ENCODE results near the gene LRG1.
A peak's percentile ranks its signal among the peaks of the same experiment; 100 is the strongest.

DNA sequence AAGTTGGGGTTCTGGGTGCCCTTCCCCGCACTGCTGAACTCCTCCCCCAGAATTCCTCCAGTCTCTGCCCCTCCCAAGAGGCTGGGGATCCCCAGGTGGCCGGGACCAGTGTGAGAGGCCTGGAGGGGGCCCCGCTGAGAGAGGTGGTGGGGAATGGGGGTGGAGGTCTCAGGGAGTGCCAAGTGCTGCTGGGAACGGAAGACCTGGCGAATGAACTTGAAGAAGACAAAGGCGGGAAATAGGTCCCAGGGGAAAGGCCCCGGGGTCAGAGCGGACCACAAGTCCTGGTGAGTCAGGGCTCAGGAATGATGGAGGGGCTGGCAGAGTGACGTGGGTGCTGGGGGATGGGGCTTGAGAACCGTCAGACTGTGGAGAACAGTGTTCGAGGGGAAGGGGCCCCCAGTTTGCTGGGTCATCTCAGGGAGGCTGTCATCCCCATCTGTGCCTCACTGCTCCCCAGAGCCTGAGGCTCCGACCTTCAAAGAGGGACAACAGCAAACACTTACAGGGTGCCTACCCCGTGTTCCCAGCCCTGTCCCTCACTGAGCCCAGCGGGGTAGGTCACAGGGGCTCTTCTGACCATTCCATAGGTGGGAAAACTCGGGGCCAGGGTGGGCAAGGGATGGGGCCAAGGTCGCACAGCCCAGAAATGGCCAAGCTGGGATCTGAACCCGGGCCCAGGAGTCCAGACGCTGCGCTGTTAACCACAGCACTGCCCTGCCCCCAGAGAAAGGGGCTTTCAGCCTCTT is 35.6 kb upstream of the LRG1 start:
- TF ChIP-seq POLR2AphosphoS5 (IDR thresholded peaks at IDR 0.05) (peak; percentile 40 to 60 (median 50)), POLR2A (IDR thresholded peaks at IDR 0.05) (no peak)
- TF ChIP-seq, protein P1, sequence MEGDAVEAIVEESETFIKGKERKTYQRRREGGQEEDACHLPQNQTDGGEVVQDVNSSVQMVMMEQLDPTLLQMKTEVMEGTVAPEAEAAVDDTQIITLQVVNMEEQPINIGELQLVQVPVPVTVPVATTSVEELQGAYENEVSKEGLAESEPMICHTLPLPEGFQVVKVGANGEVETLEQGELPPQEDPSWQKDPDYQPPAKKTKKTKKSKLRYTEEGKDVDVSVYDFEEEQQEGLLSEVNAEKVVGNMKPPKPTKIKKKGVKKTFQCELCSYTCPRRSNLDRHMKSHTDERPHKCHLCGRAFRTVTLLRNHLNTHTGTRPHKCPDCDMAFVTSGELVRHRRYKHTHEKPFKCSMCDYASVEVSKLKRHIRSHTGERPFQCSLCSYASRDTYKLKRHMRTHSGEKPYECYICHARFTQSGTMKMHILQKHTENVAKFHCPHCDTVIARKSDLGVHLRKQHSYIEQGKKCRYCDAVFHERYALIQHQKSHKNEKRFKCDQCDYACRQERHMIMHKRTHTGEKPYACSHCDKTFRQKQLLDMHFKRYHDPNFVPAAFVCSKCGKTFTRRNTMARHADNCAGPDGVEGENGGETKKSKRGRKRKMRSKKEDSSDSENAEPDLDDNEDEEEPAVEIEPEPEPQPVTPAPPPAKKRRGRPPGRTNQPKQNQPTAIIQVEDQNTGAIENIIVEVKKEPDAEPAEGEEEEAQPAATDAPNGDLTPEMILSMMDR (IDR thresholded peaks at IDR 0.05 in 8 of 11, conservative IDR thresholded peaks at IDR 0.05 in 3 of 11): no peak

Data from spleen (tissue), 7 donors.